CD1c-positive myeloid dendritic cell (primary cell): Measurements from ENCODE around the gene HVCN1.
A peak's percentile ranks its signal among the peaks of the same experiment; 100 is the strongest.

Experiments used
- DNase-seq: peaks from one replicate; pipeline ENCODE4 v3.0.0-alpha.2; 2016; ENCODE audit errors: extremely low spot score

The HVCN1 gene

DNA sequence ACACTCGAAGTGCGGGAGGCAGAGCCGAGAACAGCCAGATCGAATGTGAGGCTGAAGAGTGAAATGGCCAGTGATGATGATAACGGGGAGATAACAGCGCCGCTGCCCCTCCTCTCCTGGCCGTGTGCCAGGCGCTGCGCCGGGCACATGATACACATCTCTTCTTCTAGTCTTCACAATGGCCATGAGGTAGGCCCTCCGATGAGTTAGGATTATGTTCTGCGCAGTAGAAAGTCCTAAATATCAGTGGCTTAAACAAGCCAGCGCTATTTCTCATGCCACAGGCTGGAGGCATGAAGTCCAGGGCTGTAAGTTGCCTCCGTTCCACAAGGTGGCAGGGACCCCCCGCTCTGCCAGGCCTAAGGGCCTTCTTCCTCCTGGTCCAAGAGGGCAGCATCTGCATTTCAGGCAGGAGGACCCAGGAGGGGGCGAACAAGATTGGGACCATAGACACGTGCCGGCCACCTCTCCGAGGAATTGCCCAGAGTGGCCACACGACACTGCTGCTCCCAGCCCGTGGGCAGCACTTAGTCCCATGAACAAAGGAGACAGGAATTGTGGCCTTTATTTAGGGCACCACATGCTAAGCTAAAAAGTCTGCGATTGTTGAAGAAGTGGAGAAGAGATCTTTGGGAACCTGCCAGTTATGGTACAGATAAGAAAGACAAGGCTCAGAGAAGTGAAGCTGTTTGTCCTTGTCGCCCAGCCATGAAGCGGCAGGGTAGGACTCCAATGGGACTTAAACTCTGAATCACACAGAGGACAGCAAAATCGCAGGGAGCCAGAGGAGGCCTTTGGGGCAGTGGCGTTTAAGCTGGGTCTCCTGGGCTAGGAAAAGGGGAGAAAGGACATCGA lies 10.9 kb upstream of the HVCN1 start:
- no peak for DNase-seq

DNA sequence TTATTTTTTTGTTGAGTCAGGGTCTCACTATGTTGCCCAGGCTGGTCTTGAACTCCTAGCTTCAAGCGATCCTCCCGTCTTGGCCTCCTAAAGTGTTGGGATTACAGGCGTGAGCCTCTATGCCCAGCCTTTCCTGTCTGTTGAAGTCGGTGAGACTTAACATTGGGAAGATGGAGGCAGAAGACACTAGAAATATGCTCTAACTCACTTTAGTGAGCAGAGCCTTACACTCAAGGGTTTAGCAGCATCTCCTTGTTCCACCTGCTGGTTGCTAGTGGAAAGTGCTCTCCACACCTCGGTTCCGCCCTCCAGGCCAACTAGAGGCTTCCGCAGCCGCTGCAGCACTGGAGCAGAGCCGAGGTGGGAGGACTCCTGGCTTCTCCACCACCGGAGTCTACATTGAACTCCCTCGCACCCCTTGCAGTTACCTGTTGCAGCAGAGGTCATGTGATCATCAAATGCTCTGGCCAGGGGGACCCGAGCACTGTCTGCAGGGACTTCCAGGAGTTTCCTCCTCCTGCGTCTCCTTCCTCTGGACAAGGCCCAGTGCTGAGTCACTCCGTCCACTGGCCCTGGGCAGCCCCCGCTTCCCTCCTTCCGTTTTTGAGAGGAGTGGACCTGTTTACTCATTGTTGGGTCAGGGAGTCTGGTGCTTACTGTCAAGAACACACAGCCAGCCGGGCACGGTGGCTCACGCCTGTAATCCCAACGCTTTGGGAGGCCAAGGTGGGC lies 9.4 kb upstream of the HVCN1 start:
- peak; percentile 89 for DNase-seq

DNA sequence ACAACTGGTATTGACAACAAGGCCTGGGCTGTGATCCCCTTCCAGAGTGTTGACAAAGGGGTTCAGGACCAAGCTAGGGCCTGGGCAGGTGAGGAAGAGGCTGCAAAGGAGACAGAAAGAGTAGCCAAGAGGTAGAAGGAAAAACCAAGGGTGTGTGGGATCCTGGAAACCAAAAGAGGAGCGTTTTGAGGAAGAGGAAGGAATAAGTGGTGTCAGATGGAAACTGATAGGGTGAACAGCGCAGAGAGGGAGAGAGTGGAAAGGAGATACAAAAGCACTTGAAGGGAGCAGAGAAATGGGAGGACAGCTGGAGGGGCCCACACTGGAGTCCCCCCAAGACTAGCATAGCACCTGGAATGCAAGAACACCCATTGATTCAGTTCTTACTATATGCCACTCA lies 8.3 kb upstream of the HVCN1 start:
- peak; percentile 44 for DNase-seq

DNA sequence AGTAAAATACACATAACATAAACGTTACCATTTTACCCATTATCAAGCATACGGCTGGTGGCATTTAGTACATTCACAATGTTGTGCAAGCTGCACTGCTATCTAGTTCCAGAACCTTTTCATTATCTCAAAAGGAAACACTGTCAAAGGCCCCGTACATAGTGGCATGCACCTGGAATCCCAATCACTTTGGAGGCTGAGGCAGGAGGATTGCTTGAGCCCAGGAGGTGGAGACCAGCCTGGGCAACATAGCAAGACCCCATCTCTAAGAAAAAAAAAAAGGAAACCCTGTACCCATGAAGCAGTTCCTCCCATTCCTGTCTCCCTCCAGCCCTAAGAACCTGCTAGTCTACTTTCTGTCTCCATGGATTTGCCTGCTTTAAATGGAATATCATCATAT lies 7.4 kb upstream of the HVCN1 start:
- DNase-seq, result no peak

DNA sequence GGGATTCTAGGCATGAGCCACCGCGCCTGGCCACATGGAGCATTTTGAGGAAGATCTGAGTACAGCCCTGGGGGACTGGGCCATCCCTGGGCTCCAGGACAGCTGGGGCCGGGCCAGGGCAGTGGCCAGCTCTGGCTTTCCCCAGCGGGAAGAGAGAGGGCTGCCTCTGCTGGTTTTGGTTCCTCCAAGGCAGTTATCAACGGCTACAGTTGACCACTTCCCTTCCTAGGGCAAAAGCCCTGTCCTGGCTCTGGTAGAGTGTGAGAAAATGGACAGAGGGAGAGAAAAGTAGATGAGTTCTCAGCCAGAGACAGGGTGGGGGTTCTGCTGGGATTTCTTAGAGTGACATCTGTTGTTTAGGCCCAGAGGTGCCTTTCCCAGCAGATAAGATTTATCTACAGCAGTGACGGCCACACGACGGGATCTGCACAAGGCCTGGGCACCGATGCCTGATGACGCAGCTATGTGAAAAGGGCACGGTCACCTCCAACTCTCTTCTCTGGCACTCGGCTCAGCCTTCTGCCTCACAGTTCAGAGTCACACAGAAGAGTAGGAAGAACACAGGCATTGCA lies 5.5 kb upstream of the HVCN1 start:
- peak; percentile 92 for DNase-seq

DNA sequence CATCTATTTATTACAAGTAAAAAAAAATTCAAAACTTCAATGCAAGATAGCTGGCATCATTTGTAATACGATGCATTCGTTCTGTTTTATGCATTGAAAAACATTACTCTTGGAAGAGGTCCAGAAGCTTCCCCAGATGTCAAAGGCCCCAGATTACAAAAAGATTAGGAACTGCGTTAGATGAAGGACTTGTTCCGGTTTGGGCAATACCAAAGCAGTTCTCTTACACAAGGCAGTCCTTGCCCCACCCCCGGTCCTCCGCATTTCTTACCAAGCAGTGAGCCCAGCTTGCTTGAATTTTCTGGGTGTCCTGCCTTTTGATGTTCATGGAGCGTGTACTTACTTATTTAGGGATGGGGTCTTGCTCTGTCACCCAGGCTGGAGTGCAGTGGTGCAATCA lies 4.8 kb upstream of the HVCN1 start:
- peak; percentile 88 for DNase-seq

DNA sequence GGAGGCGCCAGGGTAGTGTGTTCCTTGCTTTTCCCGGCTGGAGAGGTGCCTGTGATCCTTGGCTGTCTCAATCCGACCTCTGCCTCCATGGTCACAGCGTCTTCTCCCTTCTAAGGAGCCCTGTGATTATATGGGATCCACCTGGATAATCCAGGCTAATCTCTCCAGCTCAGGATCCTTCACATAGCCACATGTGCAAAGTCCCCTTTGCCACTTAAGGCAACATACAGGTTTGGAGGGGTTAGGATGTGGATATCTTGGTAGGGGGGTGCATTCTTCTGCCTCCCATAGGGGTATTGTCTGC lies 1.2 kb upstream of the HVCN1 start:
- no peak for DNase-seq

DNA sequence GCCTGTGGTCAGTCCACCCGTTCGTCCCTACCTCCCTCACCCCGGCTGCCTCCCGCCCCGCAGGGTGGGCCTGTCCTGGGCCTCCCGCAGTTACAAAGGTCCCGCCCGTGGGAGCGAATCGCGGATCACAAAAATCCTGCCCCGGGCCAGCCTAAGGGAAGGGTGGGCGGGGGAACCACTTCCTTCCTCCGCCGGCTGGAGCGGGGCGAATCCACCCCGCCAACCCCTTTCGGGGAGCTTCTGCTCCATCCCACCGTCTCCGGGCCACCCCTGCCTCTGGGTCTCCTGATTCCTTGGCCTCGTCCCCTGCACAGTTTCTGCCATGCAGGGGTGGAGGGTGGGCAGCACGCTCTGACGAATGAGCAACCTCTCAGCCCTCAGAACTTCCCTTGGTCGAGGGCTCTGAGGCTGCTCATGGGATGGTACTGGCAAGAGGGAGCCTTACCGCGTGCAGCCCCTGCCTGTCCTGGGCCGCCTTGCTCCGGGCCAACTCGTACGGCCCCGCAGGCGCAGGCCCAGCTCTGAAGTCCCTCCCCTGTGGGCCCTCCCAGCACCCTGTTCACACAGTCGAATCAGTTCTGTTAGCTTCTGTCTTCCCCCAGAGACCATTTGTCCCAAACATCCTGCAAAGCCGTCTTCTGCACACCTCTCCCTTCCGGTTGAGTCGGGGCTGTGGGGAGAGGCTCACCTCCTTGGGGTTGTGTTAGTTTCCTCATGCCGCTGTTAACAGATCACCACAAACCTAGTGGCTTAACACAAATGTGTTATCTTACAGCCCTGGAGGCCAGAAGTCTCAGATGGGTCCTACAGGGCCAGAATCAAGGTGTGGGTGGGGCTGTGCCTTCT lies 589 bp upstream of the HVCN1 start:
- DNase-seq, result peak; percentile 87

DNA sequence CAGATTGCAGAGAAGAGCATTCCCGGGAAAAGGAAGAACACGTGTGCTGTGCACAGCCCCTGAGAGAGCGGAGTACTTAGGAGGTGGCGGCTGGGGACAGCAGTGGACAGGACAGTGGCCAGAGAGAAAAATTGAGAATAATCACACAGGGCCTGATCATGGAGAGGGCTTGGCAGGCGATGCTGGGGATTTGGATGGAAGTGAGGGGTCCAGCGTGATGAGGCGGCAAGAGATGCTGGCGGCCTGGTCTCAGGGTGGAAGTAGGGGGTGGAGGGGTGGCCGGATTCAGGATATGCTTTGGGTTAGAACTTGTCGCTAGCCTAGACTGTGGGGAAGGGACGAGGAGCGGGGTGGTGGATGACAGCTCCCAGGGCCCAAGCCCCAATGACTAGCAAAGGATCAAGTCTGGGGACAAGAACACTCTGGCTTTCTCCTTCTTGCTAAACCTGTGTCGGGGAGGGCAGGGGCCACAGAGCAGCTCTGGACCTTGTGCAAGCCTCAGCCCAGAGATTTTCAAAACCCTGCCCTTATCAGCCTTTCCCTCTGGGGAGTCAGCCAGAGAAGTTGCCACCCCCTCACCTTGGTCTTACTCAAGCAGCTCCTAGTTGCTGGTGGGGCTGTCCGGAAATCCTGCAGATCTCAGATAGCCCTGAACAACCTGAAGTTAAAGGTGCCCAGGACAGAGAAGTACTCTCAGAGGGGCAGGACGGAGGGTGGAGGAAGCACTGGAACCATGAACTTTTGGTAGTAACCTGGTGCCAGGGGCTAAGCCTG lies 1.3 kb downstream of the HVCN1 start:
- peak; percentile 37 for DNase-seq

DNA sequence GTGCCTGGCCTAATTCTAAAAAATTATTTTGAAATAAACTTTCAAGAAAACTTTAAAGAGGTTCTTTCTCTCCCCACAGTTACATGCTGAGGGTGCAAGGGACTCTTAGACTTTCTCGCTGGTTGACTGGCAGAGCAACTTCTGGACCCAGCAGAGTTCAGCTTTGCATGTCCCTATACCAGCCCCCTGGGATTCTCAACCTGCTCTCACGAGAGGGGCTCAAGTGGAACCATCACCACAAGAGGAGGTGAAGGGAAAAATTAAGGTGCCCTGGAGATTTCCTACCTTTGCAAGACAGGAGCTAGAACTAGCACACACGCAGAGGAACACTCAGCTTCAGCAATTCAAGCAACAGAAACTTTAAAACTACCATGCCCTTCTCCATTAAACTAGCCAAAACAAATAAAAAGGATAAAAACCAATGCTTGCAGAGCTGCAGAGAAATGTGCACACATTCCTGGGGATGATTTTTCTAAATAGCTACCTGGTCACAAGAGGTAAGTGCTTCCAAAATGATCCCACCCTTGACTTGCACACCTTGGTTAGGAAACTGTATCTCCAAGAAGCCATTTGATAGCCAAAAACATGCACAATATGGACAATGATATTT lies 2.5 kb downstream of the HVCN1 start:
- no peak for DNase-seq

DNA sequence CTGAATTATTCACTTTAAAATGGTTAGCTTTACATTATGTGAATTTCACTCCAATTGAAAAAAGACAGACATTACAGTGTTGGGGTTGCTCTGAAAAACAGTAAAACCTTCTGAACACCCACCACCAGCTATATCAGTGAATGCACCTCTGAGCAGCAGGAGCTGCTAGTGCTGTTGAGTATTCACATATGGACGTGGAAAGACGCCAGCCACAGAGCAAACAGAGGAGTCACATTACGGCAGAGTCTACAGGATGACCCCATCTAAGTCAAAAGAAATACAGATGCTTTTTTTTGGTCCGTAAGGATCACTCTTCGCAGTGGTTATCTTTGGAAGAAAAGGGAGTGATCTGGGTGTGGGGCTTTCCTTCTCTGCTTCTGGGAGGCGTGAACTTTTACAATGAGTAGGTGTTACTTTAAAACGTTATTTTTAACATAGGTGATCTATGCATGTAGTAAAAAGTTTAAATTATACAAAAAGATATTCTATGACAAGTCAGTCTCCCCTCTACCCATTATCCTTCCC lies 4.5 kb downstream of the HVCN1 start:
- no peak for DNase-seq

DNA sequence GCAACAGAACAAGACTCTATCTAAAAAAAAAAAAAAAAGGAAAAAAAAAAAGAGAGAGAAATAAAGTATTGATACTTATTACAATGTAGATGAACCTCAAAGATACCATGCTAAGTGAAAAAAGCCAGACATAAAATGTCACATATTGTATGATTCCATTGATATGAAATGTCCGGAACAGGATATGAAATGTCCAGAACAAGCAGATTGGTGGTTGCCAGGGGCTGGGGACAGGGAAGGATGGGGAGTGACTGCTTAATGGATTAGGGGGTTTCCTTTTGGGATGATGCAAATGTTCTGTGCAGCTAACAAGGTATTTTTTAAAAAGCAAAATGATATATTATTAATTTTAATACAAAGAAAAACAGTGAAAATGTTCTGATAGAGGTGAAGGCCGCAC lies 5.0 kb downstream of the HVCN1 start:
- no peak for DNase-seq

DNA sequence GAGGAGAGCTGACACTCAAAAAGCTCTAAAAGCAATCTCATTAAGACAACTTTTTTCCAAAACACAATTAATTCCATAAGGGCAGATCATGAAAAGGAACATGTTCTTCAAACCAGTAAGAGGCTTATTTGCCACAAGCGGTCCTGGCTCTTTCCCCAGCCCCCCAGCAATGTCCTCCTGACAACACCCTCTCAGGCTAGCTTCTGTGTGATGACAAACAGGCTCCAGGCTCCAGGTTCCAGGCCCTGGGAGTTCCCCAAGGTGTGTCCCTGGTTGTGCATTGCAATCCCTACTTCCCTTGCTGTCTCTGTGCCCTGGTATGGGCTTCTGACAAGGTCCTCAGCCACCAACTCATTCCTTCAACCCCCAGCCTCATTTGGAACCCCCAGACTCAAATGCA lies 8.9 kb downstream of the HVCN1 start:
- no peak for DNase-seq

DNA sequence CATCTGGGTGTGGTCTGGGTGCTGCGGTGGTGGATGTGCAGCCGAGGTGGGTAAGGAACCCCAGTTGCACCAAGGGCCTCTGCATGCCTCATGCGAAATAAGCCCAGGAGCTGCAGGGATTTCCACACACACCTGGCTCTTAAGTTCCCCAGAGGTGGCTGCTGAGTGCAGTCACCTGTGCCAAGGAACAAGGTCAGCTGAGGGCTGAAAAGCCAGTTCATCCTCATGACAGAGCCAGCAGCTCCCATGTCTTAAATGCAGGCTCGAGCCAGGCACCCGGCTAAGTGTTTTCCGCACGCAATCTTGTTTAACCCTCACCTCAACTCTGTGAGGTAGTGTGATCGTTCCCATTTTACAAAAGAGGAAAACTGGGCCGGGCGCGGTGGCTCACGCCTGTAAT lies 9.7 kb downstream of the HVCN1 start:
- DNase-seq, result no peak

DNA sequence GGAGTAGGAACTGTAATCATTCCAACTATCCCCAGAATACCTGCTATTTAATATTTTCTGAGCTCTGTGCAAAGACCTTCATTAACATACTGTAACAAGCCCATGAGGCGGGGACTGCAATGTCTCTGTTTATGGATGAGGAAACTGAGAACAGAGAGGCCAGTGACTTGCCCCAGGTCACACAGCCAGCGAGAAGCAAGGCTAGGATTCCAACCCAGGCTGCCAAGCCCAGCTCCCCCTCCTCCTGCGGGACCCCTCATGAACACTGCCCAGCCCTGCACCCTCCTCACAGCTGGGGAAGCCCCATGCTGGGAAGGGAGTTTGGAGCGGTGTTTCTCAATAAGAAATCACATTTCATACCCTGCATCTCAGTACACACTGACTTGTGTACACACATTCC lies 10.9 kb downstream of the HVCN1 start:
- no peak for DNase-seq

DNA sequence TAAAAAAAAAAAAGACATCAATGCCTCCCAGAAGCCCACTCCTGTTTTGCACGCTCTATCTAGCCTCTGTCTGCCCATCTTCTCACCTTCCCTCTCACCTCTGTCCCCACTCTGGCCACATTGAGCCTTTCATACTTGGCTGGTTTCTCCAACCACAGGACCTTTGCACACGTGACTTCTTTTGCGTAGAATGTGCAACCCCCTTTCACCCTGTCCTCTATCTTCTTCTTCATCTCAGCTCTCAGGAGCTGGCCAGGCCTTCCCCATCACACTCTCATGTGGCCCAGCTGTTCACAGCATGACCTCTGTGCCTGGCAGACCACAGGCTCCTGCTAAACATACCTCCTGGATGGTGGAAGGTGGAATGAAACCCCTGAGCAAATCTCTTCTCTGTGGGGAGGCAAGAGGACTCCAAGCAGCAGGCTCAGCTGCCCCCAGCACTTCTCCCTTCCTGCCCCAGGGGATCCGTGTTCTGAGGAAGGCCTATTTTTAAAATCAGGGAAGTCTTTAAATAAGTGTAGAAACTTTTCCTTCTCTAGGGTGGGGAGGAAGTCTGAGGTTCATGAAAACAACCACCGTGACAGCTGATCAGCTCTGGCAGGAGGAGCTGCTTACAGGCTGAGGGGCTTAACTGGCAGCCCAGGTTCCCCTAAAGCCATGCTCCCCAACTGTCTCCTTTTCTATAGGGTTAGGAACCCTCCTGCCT lies 11.6 kb downstream of the HVCN1 start:
- DNase-seq, result peak; percentile 75

DNA sequence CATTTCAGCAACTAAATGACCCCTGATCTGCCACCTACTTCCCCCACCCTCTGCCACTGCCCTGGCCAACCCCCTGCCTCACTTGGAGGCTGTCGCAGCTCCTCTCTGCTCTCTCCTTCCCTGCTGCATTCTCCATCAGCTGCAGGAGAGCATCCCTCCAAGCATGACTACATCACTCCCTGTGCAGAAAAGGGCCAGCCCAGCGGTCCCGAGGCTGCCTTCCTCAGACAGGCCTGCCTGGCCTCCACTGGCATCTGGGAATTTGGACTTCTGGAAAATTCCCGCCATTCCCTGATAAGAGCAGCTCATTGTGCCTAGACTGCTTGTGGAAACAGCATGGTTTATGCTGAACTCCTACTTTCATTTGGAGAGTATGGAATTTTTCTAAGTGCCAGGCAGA lies 12.7 kb downstream of the HVCN1 start:
- DNase-seq, result no peak

DNA sequence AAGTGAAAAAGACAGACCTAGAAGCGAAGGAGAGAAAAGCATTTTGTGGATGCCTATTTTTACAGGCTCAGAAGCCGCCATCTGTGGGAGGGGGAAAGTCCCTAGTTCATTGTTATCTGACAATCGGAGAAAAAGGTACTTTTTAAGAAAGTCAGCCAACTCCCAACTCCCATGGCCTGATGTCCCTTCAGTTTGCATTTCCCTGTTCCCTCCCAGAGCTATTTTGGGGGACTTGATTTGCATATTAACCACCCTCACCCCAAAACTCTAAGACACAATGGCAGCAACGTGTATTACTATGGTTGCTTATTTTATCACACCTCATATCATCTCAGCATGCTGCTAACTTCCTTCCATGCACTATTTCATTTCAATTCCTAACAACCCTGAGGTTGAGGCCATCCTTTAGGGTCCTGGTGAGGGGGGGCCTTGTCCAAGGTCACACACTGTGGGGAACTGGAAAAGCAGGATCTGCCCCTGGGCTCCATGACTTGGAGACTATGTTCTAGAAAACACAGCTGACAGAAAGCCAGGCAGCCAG lies 18.7 kb downstream of the HVCN1 start:
- peak; percentile 13 for DNase-seq

DNA sequence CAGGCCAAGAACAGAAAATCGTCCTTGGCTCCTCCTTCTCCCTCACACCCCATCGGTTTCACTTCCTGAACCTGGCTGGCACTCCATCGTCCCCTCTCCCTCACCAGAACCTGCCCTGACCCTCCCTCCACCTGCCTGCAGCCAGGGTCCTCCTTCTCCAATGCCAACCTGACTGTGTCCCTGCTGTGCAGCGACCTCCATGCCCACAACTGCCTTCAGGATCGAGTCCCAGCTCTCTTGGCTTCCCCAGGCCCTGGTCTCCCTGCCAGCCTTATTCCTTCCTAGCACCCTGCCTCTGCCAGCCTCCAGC lies 19.8 kb downstream of the HVCN1 start:
- DNase-seq, result no peak
